NCI-H2107 treated with DMSO at 0.1 percent for 48 hours (cell line): Measurements from ENCODE around the gene ICE1.
"Not testable (repeated sequence)": the region's sequence is repeated elsewhere in the genome, so short reads cannot be mapped to it uniquely, and the experiment has no call there.

ENCODE experiments used
- DNase-seq: peaks from one replicate; lab custom pipeline; 2025; ENCODE audit not compliant: unreplicated experiment; lab: John Stamatoyannopoulos, UW

Gene ICE1

GRCh38 chr5:5421961-5422818, at the start of gene ICE1:
TSS of gene ICE1 (plus strand) at chr5:5422677. CDS start at chr5:5422916, 239 bp downstream.
- peak; percentile 98 for DNase-seq

- DNase-seq: no peak
Observed at GRCh38 chr5:5372930-5373329, 49.5 kb upstream of the ICE1 start.

DNA sequence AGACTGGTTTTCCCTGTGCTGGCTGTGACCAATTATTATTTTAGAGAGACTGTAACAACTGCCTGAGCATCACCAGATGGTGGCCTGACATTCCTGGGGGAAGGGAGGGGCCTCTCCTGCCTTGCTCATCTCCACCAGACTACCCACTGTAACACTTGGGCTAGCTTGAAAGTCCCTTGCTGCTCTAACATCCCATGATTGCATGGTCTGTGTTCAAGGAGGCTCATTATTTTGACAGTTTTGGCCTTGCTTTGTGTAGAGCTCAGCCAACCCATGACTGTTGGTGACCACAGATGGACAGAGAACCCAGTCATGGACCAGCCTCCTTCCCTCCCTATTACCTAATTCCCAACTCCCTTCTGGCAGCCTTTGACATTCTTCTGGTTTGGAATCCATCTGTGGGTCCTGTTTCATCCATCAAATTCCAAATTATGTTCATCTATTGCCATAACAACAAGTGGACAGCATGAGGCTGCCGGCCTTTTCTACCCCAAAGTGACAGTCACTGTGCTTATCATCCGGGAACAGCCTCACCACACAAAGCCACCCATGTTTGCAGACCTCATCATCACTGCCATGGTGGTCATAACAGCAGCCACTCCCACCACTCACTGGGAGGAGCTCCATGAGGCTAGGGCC, 49.0 kb upstream of the ICE1 start:
- no peak for DNase-seq

DNA sequence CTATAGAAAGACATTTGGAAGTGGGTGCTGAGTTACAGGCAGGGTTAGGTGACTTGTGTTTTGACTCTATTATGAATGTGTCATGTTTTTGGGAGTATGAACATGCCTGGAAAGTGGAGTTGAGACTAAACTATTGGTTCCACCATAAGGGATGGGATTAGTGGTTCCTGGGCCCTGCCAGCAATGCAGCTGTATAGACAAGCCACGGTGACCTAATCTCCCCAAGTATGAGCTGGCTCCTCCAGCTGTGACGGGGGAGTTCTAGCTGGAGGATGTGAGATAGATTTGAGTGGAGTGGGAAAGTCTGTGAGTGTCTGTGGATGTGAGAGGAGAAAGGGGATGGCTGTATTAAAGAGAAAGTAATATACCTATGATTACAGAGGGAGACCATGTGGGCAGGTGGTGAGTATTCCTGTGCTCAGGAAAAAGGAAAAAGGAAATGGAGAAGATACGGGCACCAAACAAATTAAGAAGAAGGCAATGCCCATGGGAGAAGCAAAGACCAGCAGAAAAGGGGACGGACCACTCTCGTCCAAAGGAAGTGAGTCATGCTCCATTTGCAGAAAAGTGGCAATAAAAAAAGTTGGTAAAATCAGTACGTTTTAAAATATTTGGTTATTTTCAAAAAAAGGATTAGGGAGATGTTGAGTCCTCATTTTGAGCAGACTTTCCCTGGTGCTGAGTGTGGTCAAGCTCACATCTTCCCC, 48.3 kb upstream of the ICE1 start:
- DNase-seq: no peak

GRCh38 chr5:5377780-5378179, 44.7 kb upstream of the ICE1 start:
- DNase-seq: no peak

- DNase-seq: no peak
Observed at GRCh38 chr5:5378531-5378930, 43.9 kb upstream of the ICE1 start.

- no peak for DNase-seq
Observed at GRCh38 chr5:5380298-5380697, 42.2 kb upstream of the ICE1 start.

DNA sequence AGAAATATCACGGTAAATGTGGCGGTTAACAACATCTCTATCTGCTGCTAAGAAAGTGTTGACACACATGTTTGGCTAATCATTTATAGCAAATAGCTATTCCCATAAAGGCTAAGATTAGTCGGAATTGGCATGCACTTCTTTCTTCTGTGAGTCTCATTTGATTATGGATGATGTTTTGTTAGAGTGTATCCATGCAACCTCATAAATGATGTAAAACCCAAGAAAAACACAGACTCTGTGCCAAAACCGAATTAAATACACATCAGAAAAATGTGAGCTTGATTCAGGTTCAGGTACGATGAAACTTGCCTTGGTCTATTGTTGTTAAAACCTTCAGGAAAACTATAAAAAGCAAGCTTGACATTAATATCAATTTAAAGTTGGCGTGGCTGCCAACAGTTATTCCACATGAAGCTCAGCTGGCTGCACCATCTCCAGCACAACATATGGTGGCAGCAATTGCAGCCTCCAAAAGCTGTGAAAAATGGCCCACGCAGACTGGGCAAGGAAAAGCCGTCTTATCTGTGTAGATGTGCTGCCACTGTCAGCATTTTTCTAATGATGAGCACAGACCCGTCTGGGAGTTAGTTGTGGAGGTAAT, 41.1 kb upstream of the ICE1 start:
- no peak for DNase-seq

- DNase-seq: no peak
Observed at GRCh38 chr5:5383461-5383860, 39.0 kb upstream of the ICE1 start.

- DNase-seq: no peak
Observed at GRCh38 chr5:5384660-5385330, 37.7 kb upstream of the ICE1 start.

DNA sequence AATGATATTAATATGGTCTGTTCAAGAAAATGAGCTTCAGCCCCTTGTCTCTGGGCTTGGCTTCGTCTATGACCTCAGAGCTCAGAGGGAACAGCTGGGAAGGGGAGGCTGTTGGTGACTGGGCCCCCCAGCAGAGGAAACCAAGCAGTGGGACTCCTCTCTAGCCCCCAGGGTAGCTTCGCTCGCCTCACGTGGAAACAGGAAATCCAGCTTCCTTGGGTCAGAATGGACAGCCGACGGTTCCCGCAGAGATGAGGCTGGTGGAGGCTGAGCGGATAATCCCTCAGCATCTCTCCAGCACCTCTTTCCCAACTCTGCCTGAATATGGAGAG, 37.2 kb upstream of the ICE1 start:
- DNase-seq: no peak

- no peak for DNase-seq
Observed at GRCh38 chr5:5386329-5386728, 36.1 kb upstream of the ICE1 start.

- DNase-seq: no peak
Observed at GRCh38 chr5:5387192-5387591, 35.3 kb upstream of the ICE1 start.

DNA sequence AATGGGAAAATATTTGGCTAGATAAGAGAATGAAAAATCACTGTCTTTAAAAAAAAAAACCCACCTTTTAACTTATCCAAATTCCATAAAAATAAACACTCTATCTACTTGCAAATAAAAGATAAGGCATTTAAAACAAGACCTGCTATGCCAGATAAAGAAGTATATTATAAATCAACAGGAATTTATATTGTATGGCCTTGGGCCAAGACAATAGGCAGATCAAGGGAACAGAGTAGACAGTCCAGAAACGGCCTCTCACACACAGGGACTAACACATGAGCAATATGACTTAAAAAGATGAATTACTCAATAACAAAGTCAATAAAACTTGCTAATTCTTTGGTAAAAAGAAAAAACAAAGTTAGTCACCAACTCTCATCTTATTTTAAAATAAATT, 34.7 kb upstream of the ICE1 start:
- no peak for DNase-seq

- not testable (repeated sequence) for DNase-seq
Observed at GRCh38 chr5:5390121-5390869, 32.2 kb upstream of the ICE1 start.

DNA sequence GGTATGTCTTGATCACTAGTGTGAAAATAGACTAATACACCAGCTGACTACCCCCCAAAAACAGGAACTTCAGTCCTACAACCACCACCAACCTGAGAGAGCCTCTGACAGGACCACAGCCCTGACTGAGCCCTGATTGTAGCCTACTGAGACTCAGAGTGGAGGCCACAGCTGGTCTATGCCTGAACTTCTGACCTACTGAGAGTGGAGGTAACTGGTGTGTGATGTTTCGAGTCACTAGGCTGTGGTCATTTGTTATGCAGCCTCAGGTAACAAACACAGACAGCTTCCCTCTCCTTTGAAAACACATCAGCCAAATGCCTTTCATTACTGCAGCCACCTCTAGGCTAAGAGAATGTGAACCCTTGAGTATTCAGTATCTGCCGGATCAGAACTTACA, 30.0 kb upstream of the ICE1 start:
- not testable (repeated sequence) for DNase-seq

- not testable (repeated sequence) for DNase-seq
Observed at GRCh38 chr5:5394384-5394986, 28.0 kb upstream of the ICE1 start.

DNA sequence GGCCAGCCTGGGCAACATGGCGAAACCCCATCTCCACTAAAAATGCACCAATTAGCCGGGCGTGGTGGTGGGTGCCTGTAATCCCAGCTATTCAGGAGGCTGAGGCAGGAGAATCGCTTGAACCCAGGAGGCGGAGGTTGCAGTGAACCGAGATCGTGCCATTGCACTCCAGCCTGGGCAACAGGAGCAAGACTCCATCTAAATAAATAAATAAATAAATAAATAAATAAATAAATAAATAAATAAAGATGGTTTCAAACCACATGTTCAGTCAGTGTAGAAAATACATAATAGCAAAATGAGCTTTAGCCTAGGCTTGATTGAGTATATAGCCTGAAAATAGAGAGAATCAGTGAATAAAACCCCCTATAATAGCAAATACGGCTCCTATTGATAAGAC, 27.4 kb upstream of the ICE1 start:
- not testable (repeated sequence) for DNase-seq

DNA sequence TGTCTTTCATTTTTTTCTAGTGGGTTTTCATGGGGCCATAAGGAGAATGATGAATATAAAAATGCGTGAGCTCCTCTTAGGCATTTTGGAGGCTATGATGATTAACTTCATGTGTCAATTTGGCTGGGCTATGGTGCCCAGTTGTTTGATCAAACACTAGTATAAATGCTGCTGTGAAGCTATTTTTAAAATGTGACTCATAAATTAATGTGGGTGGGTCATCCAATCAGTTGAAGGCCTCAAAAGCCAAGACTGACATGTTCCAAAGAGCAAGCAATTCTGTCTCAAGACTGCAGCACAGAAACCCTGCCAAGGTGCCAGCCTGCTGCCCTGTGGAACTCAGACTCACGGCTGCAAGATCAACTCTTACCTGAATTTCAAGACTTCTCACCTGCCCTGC, 24.4 kb upstream of the ICE1 start:
- no peak for DNase-seq

DNA sequence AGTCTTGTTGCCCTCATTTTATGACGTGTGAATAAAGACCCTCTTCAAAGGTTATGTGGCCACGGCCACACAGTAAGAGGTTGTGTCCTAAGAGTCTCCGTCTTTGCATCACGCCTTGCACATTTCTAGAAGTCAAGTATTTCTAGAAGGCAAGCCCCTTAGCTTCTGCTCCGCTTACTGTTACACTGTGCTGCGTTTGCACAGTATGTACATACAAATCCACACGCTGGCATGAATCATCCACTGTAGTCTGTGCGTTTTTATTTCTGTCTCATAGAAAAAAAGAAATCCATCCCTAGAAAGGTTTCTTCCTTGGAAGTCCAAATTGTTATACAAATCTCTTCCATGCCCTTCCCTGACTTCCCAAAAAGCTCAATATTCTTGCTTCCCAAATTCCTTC, 21.4 kb upstream of the ICE1 start:
- no peak for DNase-seq
